ENCODE data around the gene FBXO27.

The FBXO27 gene

DNA sequence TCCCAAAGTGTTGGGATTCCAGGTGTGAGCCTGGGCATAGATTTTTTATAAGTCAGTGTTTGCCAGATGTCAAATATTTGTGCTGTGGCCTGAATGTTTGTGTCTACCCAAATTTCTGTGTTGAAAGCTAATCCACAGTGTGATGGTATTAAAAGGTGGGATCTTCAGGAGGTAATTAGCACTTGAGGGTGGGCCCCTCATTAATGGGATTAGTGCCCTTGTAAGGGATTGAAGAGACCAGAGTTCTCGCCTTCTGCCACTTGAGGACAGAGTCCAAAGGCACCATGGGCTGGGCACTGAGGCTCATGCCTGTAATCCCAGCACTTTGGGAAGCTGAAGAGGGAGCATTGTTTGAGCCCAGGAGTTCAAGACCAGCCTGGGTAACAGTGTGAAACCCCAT is 47.1 kb downstream of the FBXO27 start:
- DNase-seq: no peak

DNA sequence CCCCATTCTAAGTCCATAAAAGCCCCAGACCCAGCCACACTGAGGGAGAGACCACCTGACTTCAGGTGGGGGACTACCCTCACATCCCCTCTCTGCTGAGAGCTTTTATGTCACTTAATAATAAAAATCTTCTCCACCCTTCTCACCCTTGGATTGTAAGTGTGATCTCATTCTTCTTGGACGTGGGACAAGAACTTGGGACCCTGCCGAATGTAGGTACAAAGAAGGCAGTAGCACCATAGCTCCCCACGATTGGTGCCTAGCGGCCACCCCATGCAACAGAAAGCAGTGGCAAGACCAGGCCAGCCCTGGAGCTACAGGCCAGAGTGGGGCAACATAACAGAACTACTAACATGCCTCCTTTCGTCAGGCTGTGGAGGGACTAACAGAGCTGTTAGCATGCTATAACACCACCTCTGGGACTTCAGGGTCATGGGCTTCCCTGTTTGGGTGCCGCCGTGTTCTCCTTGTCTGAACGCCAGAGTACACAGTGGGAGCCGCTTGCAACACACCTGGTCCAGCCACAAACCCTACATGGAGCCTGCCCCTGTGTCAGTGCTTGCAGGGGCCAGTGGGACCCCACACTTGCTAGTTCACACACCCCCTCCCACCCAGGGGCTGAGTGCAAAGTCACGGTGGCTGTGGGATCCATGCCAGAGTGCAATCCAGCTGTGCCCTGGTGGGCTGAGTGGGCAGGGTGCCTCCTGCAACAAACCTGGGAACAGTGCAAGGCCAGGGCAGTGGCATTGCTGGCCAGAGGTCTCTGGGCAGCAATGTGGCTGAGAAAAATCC is 51.6 kb downstream of the FBXO27 start:
- no peak for DNase-seq

DNA sequence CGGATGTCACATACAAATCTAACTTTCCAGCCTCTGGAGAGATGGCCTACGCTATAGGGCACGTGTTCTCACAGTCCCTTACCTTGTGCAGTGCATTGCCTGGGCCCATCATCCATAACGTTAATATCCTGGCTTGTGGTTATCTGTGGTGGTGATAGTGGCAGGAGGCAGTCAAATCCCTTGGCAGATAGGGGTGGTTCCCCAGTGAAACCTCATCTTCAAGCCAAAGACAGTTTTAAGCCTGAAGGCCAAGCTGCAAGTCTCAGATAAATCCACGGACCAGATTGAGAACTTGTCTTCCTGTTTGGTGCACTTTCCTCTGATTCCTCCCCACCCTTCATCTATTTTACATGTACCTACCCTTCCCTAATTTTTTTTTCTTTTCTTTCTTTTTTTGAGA is 52.5 kb downstream of the FBXO27 start:
- DNase-seq: no peak

DNA sequence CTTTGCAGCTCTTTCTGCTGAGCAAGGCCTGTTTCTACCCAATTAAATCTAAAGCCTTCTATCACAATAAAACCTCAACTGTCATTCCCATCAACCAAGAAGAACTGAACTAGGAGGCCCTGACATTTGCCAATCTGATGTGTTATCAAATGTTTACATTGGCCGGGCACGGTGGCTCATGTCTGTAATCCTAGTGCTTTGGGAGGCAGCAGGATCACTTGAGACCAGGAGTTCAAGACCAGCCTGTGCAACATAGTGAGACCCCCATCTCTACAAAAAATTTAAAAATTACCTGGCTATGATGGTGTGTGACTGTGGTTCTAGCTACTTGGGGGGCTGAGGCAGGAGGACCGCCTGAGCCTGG is 54.0 kb downstream of the FBXO27 start:
- no peak for DNase-seq

DNA sequence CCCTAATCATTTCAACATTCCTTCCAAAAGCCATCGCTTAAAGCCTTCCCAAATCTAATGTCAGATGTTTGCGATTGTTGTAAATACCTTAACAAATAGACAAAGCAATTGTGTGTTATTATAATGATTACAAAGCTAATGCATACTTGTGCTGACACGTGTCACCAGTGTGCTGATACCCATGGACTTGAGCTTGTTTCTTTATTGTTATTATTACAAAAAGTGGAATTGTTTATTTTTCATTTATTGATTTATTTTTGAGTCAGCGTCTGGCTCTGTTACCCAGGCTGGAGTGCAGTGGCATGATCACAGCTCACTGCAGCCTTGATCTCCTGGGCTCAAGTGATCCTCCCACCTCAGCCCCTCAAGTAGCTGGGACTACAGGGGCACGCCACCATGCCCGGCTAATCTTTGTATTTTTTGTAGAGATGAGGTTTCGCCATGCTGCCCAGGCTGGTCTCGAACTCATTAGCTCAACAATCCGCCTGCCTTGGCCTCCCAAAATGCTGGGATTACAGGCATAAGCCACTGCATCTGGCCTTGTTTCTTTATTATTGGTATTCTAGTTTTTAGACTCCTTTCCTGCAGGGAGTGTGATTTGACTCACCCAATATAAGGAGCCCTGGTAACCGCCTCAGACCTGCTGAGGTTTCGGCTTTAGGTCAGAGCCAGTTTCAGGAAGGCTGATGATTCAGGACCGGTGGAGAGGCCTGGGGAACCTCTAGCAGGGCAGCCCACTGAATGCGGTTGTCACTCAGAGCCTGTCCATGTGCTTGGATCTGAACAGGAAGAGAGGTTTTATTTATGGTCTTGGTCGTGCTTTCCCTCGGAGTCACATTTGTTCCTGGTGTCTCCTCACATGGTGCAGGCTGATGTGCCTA is 54.7 kb downstream of the FBXO27 start:
- DNase-seq: no peak

DNA sequence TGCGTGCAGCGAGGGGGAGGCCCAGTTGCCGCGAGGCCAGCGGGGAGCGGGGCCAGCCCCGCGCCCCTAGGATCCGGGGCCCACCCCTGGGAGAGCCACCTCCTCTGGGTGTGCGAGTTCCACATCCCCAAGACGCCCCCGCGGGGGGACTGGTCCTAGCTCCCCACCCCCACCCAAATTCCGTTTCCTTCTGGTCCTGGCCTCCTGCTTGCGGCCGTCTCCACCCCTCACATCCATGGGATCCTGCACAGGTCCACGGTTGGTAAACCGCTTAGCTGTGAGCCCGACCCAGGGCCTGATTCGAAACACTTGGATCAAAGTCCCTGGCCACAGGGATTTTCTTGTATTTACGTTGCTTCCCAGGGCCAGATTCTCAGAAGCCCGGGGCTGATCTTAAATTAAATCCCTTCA is 56.5 kb downstream of the FBXO27 start:
- peak; percentile 38 to 74 for DNase-seq

DNA sequence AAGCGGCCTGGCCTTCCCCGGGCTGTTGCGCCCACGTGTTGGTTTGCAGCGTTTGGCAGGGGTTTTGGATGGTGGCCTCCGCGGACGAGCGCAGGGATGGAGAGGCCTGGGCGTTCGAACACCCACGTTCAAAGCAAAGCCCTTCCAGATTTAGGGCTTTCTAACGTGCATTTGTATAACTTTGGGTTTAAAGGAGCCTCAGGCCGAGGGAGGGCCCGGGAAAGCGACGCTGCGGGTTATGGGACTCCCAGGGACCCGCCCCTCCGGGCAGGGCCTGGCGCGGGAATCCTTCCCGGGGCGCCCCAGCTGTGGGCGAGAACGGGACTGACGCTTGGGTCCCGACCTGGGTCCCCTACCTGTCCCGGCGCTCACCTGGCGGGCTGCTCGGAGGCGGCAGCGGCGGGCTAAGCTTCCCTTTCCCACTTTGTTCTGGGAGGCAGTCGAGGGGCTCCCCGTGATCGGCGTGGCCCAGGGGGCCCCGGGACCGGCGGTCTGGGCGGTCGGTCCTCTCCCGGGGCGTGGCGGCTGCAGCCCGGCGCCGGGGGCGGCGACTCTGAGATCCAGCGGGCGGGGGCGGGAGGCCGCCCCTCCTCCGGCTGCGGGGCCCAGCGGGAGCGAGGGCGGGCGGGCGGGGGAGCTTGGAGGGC is 57.0 kb downstream of the FBXO27 start, which contains the start of gene FBXO17:
FBXO17 (minus strand) TSS at position 529 of the 647 bp plus-strand sequence. CDS start 25,423 bp downstream, outside the sequence.
- peak; percentile 35 to 84 for DNase-seq

DNA sequence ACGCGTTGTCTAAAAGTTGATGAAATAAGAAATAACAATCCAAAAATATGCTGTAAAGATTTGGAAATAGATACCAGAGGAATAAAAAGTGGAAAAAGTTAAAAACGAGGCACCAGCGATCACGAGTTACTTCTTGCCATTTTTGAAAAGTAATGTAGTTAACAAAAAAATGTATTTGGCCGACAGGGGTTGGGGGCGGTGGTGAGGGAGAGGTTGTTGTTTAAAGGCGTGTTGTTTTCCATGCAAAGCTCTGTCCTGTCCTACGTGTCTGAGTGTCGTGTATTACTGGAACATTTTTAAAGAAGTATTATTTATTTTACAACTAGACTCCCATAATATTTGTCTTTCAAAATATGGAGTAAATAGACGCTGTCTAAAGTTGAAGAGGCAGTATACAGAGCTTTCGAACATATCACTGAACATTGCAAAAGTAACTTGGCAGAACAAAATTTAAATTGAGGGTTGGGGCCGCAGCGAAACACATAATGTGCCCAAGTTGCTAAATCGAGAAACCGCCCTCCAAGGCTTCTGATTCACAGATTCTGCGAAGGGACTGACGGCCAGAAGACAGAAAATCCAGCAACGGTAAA is 57.6 kb downstream of the FBXO27 start:
- DNase-seq: peak in 1 of 2 experiments; percentile 38
